ENCODE data around the gene ZNF592.
"Not testable (repeated sequence)": the region's sequence is repeated elsewhere in the genome, so short reads cannot be mapped to it uniquely, and the experiment has no call there.

Gene ZNF592

GRCh38 chr15:84731774-84732173, 16.6 kb upstream of the ZNF592 start:
- H3K4me3 Mint-ChIP-seq, result no peak overlapping the region
- no peaks in the 10 kb centered on the region for H3K9me3 Mint-ChIP-seq
- H3K4me1 Mint-ChIP-seq (ENCODE audit: low read depth), result peaks cover 51% of the 10 kb centered on the region
- H3K36me3 Mint-ChIP-seq (ENCODE audit: low read depth), result no peaks in the 10 kb centered on the region
- no peak overlapping the region for H3K27ac Mint-ChIP-seq
- H3K27me3 Mint-ChIP-seq, result no peaks in the 10 kb centered on the region

- H3K9me3 Mint-ChIP-seq, result no peaks in the 10 kb centered on the region
- H3K4me3 Mint-ChIP-seq, result peak overlapping the region; percentile 80
- peak overlapping the region; percentile 98 for H3K27ac Mint-ChIP-seq
- H3K4me1 Mint-ChIP-seq (ENCODE audit: low read depth), result peaks cover 57% of the 10 kb centered on the region
- H3K36me3 Mint-ChIP-seq (ENCODE audit: low read depth), result no peaks in the 10 kb centered on the region
- no peaks in the 10 kb centered on the region for H3K27me3 Mint-ChIP-seq
Observed at GRCh38 chr15:84734794-84735479, 13.5 kb upstream of the ZNF592 start.

DNA sequence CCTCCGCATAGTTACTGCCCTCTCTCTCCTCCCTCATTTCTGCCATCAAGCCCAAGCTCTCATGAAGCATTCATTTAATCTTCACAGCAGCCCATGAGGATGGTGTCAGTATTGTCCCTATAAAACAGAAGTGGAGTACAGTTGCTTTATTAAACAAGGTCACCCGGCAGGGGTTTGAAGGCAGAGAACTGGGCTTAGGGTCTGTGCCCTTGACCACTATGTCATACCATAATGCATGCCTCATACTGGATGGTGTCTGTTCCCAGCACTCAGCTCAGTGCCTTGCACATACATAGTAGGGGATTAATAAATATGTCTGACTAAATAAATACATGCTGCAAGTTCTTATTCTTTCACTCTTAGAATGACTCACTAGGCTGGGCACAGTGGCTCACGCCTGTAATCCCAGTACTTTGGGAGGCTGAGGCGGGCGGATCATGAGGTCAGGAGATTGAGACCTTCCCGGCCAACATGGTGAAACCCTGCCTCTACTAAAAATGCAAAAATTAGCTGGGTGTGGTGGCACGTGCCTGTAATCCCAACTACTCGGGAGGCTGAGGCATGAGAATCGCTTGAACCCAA, 12.8 kb upstream of the ZNF592 start:
- H3K27ac Mint-ChIP-seq, result peak overlapping the region; percentile 98
- peak overlapping the region; percentile 80 for H3K4me3 Mint-ChIP-seq
- H3K9me3 Mint-ChIP-seq; H3K27me3 Mint-ChIP-seq; H3K36me3 Mint-ChIP-seq (ENCODE audit: low read depth): not testable (repeated sequence)
- H3K4me1 Mint-ChIP-seq (ENCODE audit: low read depth), result peaks cover 57% of the 10 kb centered on the region

- no peaks in the 10 kb centered on the region for H3K9me3 Mint-ChIP-seq
Observed at GRCh38 chr15:84736375-84736774, 12.0 kb upstream of the ZNF592 start.

DNA sequence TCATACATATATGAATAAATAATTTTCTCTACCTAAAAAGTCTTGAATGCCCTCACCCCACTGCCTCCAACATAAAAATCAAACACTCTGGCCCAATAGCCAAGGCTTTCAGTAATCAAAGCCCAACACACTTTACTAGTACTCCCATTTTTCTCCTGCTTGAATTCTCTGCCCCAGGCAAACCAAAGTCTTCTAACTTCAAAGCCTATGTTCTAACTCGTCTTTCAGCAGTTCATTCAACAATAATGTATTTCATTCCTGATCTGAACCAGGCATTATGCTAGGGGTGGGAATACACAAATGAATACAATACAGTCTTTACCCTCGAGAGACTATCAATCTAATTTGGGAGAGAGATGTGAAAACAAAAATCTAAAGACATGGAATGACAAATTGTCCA, 11.4 kb upstream of the ZNF592 start:
- H3K4me3 Mint-ChIP-seq, result no peak overlapping the region
- H3K36me3 Mint-ChIP-seq (ENCODE audit: low read depth), result no peaks in the 10 kb centered on the region
- H3K27me3 Mint-ChIP-seq, result no peaks in the 10 kb centered on the region
- H3K9me3 Mint-ChIP-seq, result no peaks in the 10 kb centered on the region
- H3K4me1 Mint-ChIP-seq (ENCODE audit: low read depth), result peaks cover 51% of the 10 kb centered on the region
- peak overlapping the region; percentile 83 for H3K27ac Mint-ChIP-seq

More at GRCh38 chr15:84736375-84736774, 12.0 kb upstream of the ZNF592 start:
- no peaks in the 10 kb centered on the region for H3K27me3 Mint-ChIP-seq
- H3K27ac Mint-ChIP-seq, result peak overlapping the region; percentile 98
- no peaks in the 10 kb centered on the region for H3K36me3 Mint-ChIP-seq (ENCODE audit: low read depth)
- H3K4me3 Mint-ChIP-seq, result peak overlapping the region; percentile 63
- peaks cover 51% of the 10 kb centered on the region for H3K4me1 Mint-ChIP-seq (ENCODE audit: low read depth)

- peaks cover 45% of the 10 kb centered on the region for H3K4me1 Mint-ChIP-seq (ENCODE audit: low read depth)
- no peak overlapping the region for H3K4me3 Mint-ChIP-seq
- no peaks in the 10 kb centered on the region for H3K27me3 Mint-ChIP-seq
- H3K27ac Mint-ChIP-seq, result no peak overlapping the region
- no peaks in the 10 kb centered on the region for H3K36me3 Mint-ChIP-seq (ENCODE audit: low read depth)
- H3K9me3 Mint-ChIP-seq, result no peaks in the 10 kb centered on the region
Observed at GRCh38 chr15:84740691-84741090, 7.7 kb upstream of the ZNF592 start.

GRCh38 chr15:84741121-84741520, 7.3 kb upstream of the ZNF592 start:
- no peaks in the 10 kb centered on the region for H3K36me3 Mint-ChIP-seq (ENCODE audit: low read depth)
- H3K9me3 Mint-ChIP-seq, result no peaks in the 10 kb centered on the region
- no peaks in the 10 kb centered on the region for H3K27me3 Mint-ChIP-seq
- no peak overlapping the region for H3K27ac Mint-ChIP-seq
- peaks cover 43% of the 10 kb centered on the region for H3K4me1 Mint-ChIP-seq (ENCODE audit: low read depth)
- no peak overlapping the region for H3K4me3 Mint-ChIP-seq

DNA sequence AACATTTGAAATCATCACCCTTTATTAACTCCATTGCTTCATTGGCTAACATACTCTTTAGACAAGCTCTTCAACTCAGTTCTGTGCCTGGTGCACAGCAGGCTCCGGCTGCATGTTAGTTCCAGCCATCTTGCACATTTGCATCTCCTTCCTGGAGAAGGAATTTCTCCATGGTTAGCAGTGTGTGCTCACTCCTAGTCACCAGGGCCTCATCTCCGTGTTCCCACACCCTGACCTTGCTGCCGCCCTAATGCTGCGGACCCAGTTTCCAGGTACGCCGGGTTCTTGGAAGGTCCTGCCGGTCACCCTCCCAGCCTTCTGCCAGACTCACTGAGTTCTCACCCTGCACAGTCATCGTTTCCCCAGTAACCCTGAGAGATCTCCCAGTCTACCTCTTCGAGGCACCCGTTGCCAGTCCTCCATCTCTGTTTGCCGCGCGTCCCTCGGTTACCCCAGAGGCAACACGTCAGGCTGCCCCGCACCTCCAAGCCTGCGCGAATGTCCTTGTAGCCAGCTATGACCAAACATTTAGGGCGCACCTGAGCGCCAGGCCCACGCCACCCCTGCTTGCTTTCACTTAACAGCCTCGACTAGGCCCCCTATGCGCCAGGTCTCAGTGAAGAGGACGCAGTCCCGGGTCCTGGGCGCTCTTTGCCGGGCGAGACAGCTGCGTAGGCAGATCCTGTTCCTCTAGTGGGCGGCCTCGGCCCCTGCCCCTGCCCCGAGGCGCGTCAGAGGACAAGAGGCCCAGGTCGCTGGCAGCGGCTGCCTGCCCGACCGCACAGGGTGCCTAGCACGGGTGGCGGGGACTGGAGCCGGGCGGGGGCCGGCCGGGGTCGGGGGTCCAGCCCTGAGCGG, 747 bp upstream of the ZNF592 start:
- H3K4me3 Mint-ChIP-seq, result peak overlapping the region; percentile 88
- peaks cover 72% of the 10 kb centered on the region for H3K4me1 Mint-ChIP-seq (ENCODE audit: low read depth)
- H3K9me3 Mint-ChIP-seq, result no peaks in the 10 kb centered on the region
- H3K36me3 Mint-ChIP-seq (ENCODE audit: low read depth), result peaks cover 17% of the 10 kb centered on the region
- no peaks in the 10 kb centered on the region for H3K27me3 Mint-ChIP-seq
- H3K27ac Mint-ChIP-seq, result peak overlapping the region; percentile 93

- H3K27me3 Mint-ChIP-seq, result no peaks in the 10 kb centered on the region
- peaks cover 26% of the 10 kb centered on the region for H3K36me3 Mint-ChIP-seq (ENCODE audit: low read depth)
- H3K4me1 Mint-ChIP-seq (ENCODE audit: low read depth), result peaks cover 77% of the 10 kb centered on the region
- peak overlapping the region; percentile 96 for H3K4me3 Mint-ChIP-seq
- H3K27ac Mint-ChIP-seq, result peak overlapping the region; percentile 96
- no peaks in the 10 kb centered on the region for H3K9me3 Mint-ChIP-seq
Observed at GRCh38 chr15:84749111-84749991, 959 bp downstream of the ZNF592 start.

- Mint-ChIP-seq H3K27ac (peak overlapping the region; percentile 84), H3K36me3 (ENCODE audit: low read depth) (peaks cover 26% of the 10 kb centered on the region), H3K4me1 (ENCODE audit: low read depth) (peaks cover 75% of the 10 kb centered on the region), H3K9me3 (no peaks in the 10 kb centered on the region), H3K4me3 (peak overlapping the region; percentile 96), H3K27me3 (no peaks in the 10 kb centered on the region)
Observed at GRCh38 chr15:84750583-84751092, 2.2 kb downstream of the ZNF592 start.

GRCh38 chr15:84751721-84752120, 3.3 kb downstream of the ZNF592 start:
- Mint-ChIP-seq H3K4me1 (ENCODE audit: low read depth) (peaks cover 76% of the 10 kb centered on the region), H3K36me3 (ENCODE audit: low read depth) (peaks cover 30% of the 10 kb centered on the region)
- not testable (repeated sequence) for H3K27ac Mint-ChIP-seq, H3K9me3 Mint-ChIP-seq, H3K27me3 Mint-ChIP-seq, H3K4me3 Mint-ChIP-seq

DNA sequence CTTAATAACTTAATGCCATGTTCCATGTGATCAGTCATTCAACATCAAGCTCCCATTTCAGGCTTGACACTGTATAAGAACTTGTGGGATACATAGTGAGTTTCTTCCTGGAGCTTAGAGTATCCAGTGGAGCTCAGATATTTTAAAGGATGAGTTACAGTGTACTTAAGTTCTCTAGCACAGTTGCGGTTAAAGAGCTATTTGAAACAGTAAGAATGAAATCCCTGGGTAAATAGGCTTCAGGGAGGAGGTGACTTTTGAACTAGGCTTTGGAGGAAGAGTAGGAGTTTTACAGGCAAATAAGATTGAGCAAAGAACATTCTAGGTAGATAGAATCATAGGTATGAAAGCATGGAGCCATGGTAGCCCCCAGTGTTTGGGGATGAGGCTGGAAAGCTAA, 3.8 kb downstream of the ZNF592 start:
- no peaks in the 10 kb centered on the region for H3K27me3 Mint-ChIP-seq
- H3K36me3 Mint-ChIP-seq (ENCODE audit: low read depth), result peaks cover 30% of the 10 kb centered on the region
- no peaks in the 10 kb centered on the region for H3K9me3 Mint-ChIP-seq
- H3K4me3 Mint-ChIP-seq, result peak overlapping the region; percentile 1
- H3K4me1 Mint-ChIP-seq (ENCODE audit: low read depth), result peaks cover 79% of the 10 kb centered on the region
- H3K27ac Mint-ChIP-seq, result no peak overlapping the region

DNA sequence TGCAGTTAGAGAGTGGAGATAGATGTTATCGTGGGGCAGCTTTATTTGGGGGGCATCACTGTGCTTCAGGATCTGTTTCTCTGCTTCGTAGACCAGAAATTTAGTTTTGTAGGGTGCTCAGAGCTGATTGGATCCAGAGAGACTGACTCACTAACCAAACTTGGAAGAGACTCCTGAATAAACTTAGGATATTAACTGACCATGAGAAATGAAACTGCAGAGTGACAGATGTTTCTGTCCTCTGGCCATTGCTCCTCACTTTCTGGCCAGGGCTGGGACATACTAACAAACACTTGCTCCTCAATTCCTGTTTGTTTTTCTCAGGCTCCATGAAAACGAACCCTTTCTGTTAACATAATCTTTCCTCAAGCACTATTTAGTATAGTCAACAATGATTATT, 4.3 kb downstream of the ZNF592 start:
- H3K4me1 Mint-ChIP-seq (ENCODE audit: low read depth), result peaks cover 76% of the 10 kb centered on the region

GRCh38 chr15:84754889-84755288, 6.5 kb downstream of the ZNF592 start:
- Mint-ChIP-seq H3K4me1 (ENCODE audit: low read depth) (peaks cover 66% of the 10 kb centered on the region), H3K36me3 (ENCODE audit: low read depth) (peaks cover 28% of the 10 kb centered on the region)
- H3K27me3 Mint-ChIP-seq, H3K4me3 Mint-ChIP-seq, H3K9me3 Mint-ChIP-seq, H3K27ac Mint-ChIP-seq: not testable (repeated sequence)

More for the DNA sequence above, 4.3 kb downstream of the ZNF592 start:
- H3K4me3 Mint-ChIP-seq, result no peak overlapping the region
- H3K27ac Mint-ChIP-seq, result no peak overlapping the region
- H3K9me3 Mint-ChIP-seq, result no peaks in the 10 kb centered on the region
- H3K27me3 Mint-ChIP-seq, result no peaks in the 10 kb centered on the region
- H3K36me3 Mint-ChIP-seq (ENCODE audit: low read depth), result peaks cover 30% of the 10 kb centered on the region
